Neural cell (in vitro differentiated cells): ENCODE data around the gene HLA-G. TPM values are rescaled to one million over a fixed set of nuclear protein-coding genes. Genes with fewer than 3 reads are reported as not detected.
"Not testable (repeated sequence)": the region's sequence is repeated elsewhere in the genome, so short reads cannot be mapped to it uniquely, and the experiment has no call there.

Source experiments
- H2AFZ ChIP-seq: fragments of 200-600, 300-800 bp; sonication (generic), shearing (Covaris generic); 2 replicates; pipeline ENCODE4 v1.6.0; 2014; ENCODE audit warnings: low read depth, mild to moderate bottlenecking, antibody characterized with exemption, low read length, moderate library complexity
- H3F3A ChIP-seq: fragments of 200-600 bp; shearing (Covaris generic); 2 replicates; pipeline ENCODE4 v1.6.1; 2016; ENCODE audit warnings: mild to moderate bottlenecking, moderate library complexity, mixed read lengths, antibody characterized with exemption, low read length; ENCODE audit not compliant: insufficient read depth, poor library complexity, severe bottlenecking
- H3K27ac ChIP-seq: fragments of 200-600, 300-800 bp; sonication (generic), shearing (Covaris generic); 2 replicates; pipeline ENCODE4 v1.5.1; 2014; ENCODE audit warnings: mild to moderate bottlenecking, low read length, moderate library complexity
- H3K27me3 ChIP-seq: fragments of 300-800, 200-600 bp; sonication (generic), shearing (Covaris generic); 2 replicates; pipeline ENCODE4 v1.6.0; 2014; ENCODE audit warnings: mild to moderate bottlenecking, low read depth, low read length, moderate library complexity; ENCODE audit not compliant: insufficient read depth
- H3K36me3 ChIP-seq: fragments of 300-800, 200-600 bp; sonication (generic), shearing (Covaris generic); 2 replicates; pipeline ENCODE4 v1.5.1; 2014; ENCODE audit warnings: mild to moderate bottlenecking, antibody characterized with exemption, low read length, moderate library complexity; ENCODE audit not compliant: insufficient read depth
- H3K4me2 ChIP-seq: fragments of 300-800, 200-600 bp; sonication (generic), shearing (Covaris generic); 2 replicates; pipeline ENCODE4 v1.6.0; 2014; ENCODE audit warnings: mild to moderate bottlenecking, low read length
- H3K4me3 ChIP-seq: fragments of 300-800, 200-600 bp; sonication (generic), shearing (Covaris generic); 2 replicates; pipeline ENCODE4 v1.5.1; 2014; ENCODE audit warnings: mild to moderate bottlenecking, low read length, moderate library complexity
- H3K79me2 ChIP-seq: fragments of 200-600 bp; shearing (Covaris generic); replicated peaks from 2 replicates; pipeline ENCODE4 v1.6.0; 2014; ENCODE audit warnings: mild to moderate bottlenecking, low read length, moderate library complexity; ENCODE audit not compliant: insufficient read depth
- H3K9ac ChIP-seq: fragments of 300-800, 200-600 bp; sonication (generic), shearing (Covaris generic); 2 replicates; pipeline ENCODE4 v1.6.1; 2016; ENCODE audit warnings: mild to moderate bottlenecking, low read length, mixed read lengths
- H3K9me2 ChIP-seq: fragments of 200-600 bp; shearing (Covaris generic); 2 replicates; pipeline ENCODE4 v1.6.1; 2016; ENCODE audit warnings: mild to moderate bottlenecking, low read length, mixed read lengths; ENCODE audit not compliant: insufficient read depth
- H3K9me3 ChIP-seq: fragments of 200-600, 300-800 bp; sonication (generic), shearing (Covaris generic); 2 replicates; pipeline ENCODE4 v1.6.1; 2016; ENCODE audit warnings: mild to moderate bottlenecking, mixed run types, low read length, moderate library complexity, mixed read lengths
- H4K20me1 ChIP-seq: fragments of 200-600 bp; shearing (Covaris generic); 2 replicates; pipeline ENCODE4 v1.6.1; 2016; ENCODE audit warnings: mild to moderate bottlenecking, mixed run types; ENCODE audit not compliant: insufficient read depth
- CTCF ChIP-seq: fragments of 450-650 bp; IDR thresholded peaks from 2 replicates; pipeline ENCODE4 v1.5.1; 2014; ENCODE audit warnings: antibody characterized with exemption, mild to moderate bottlenecking, moderate library complexity; ENCODE audit not compliant: poor library complexity, severe bottlenecking
- EP300 ChIP-seq: fragments of 450-650 bp; conservative IDR thresholded peaks from 2 replicates; pipeline ENCODE4 v1.6.1; 2014; ENCODE audit warnings: antibody characterized with exemption, mild to moderate bottlenecking, moderate library complexity; ENCODE audit not compliant: poor library complexity, severe bottlenecking
- EZH2 ChIP-seq: fragments of 200-600, 300-800 bp; shearing (Covaris generic), sonication (generic); IDR thresholded peaks from 2 replicates; pipeline ENCODE4 v1.6.1; 2014; ENCODE audit warnings: antibody characterized with exemption, low read length, borderline replicate concordance, mild to moderate bottlenecking; ENCODE audit not compliant: insufficient read depth, poor library complexity, severe bottlenecking
- MXI1 ChIP-seq: fragments of 450-650 bp; conservative IDR thresholded peaks from 2 replicates; pipeline ENCODE4 v1.6.1; 2014; ENCODE audit warnings: antibody characterized with exemption, mild to moderate bottlenecking; ENCODE audit not compliant: poor library complexity, severe bottlenecking
- POLR2AphosphoS5 ChIP-seq: IDR thresholded peaks from 2 replicates; pipeline ENCODE4 v1.6.1; 2012
- RAD21 ChIP-seq: fragments of 450-650 bp; conservative IDR thresholded peaks from 2 replicates; pipeline ENCODE4 v1.6.1; 2014; ENCODE audit warnings: antibody characterized with exemption, mild to moderate bottlenecking, moderate library complexity
- REST ChIP-seq: IDR thresholded peaks from 2 replicates; pipeline ENCODE4 v1.6.1; 2012; ENCODE audit warnings: borderline replicate concordance
- SMC3 ChIP-seq: fragments of 450-650 bp; conservative IDR thresholded peaks from 2 replicates; pipeline ENCODE4 v1.6.1; 2014; ENCODE audit warnings: antibody characterized with exemption, mild to moderate bottlenecking, moderate library complexity; ENCODE audit not compliant: poor library complexity
- TAF1 ChIP-seq: IDR thresholded peaks from 2 replicates; pipeline ENCODE4 v1.6.1; 2012; ENCODE audit warnings: low read depth
- polyA minus RNA-seq: library from RNA; depleted of rRNA, polyadenylated mRNA; stranded (reverse); fragments of >200 nt; gene quantifications from 2 replicates; pipeline ENCODE4 v1.2.3, GENCODE V29; 2014
- polyA plus RNA-seq: library from polyadenylated mRNA; depleted of rRNA; stranded (reverse); fragments of >200 nt; gene quantifications from 2 replicates; pipeline ENCODE4 v1.2.3, GENCODE V29; 2014

HLA-G gene
- polyA plus RNA-seq (not detected in 2 replicates), polyA minus RNA-seq (not detected in 2 replicates)

GRCh38 chr6:29827579-29828470 is at the start of gene HLA-G:
TSS of gene HLA-G (plus strand) at chr6:29827825. CDS start at chr6:29827845, 20 bp downstream.
- TF ChIP-seq CTCF: no peak
- no peak for TF ChIP-seq EZH2
- no peak for TF ChIP-seq REST
- TF ChIP-seq POLR2AphosphoS5: no peak
- no peak for TF ChIP-seq SMC3
- TF ChIP-seq TAF1: no peak
- TF ChIP-seq EP300: no peak
- no peak for TF ChIP-seq RAD21
- no peak for TF ChIP-seq MXI1
- Histone ChIP-seq H4K20me1 (no peaks in the 10 kb centered on the region), H3K4me3 (peak within 1 kb of the TSS; percentile 44), H3K36me3 (no peaks in the 10 kb centered on the region), H3K9me2 (no peaks in the 10 kb centered on the region), H3K9me3 (peaks cover 4% of the 10 kb centered on the region), H2AFZ (no peak within 1 kb of the TSS), H3K27me3 (peaks cover 32% of the 10 kb centered on the region), H3K79me2 (no peaks in the 10 kb centered on the region), H3K27ac (no peak within 1 kb of the TSS), H3K4me2 (no peak within 1 kb of the TSS), H3K9ac (no peak within 1 kb of the TSS), H3F3A (no peaks in the 10 kb centered on the region)

- H3K27me3 ChIP-seq, H3K4me3 ChIP-seq, H3K9me2 ChIP-seq, H3K4me2 ChIP-seq, H2AFZ ChIP-seq, H3K9me3 ChIP-seq, H3K9ac ChIP-seq, H3K79me2 ChIP-seq, H3F3A ChIP-seq, H3K36me3 ChIP-seq, H4K20me1 ChIP-seq, H3K27ac ChIP-seq: not testable (repeated sequence)
Measured at GRCh38 chr6:29780019-29780698, 47.5 kb upstream of the HLA-G start.
